Right lobe of liver (tissue), 6 donors: Measurements from ENCODE around the gene ITGB1. TPM values are rescaled to one million over a fixed set of nuclear protein-coding genes. Genes with fewer than 3 reads are reported as not detected.

Experiments
- ATAC-seq, 4 donors: fragments of 200-7000 bp; cut with Tn5 transposase; one replicate each; pipeline ENCODE4 v1.9.1; 2020; ENCODE audit warnings: mild to moderate bottlenecking in 4 of 4, moderate library complexity in 4 of 4
- DNase-seq, 3 donors: peaks; one replicate each; pipeline ENCODE4 v3.0.0-alpha.2; 2020
- H3K27ac ChIP-seq, 3 donors: fragments of 200-600 bp; one replicate each; pipeline ENCODE4 v1.8.0; 2022
- H3K27me3 ChIP-seq, 2 donors: fragments of 200-600 bp; one replicate each; pipeline ENCODE4 v1.8.0; 2022
- H3K36me3 ChIP-seq, 4 donors: fragments of 200-600 bp; sonication (generic) in 1 of 4; one replicate each; pipeline versions ENCODE4 v1.5.1 to v1.8.0; 2017 to 2022; ENCODE audit warnings: control low read depth in 1 of 4
- H3K4me1 ChIP-seq, 4 donors: fragments of 200-600 bp; sonication (generic) in 1 of 4; one replicate each; pipeline versions ENCODE4 v1.5.1 to v1.8.0; 2017 to 2022; ENCODE audit warnings: control low read depth in 1 of 4
- H3K4me3 ChIP-seq, 3 donors: fragments of 200-600 bp; one replicate each; pipeline ENCODE4 v1.8.0; 2022
- H3K9me3 ChIP-seq, 4 donors: fragments of 200-600 bp; sonication (generic) in 1 of 4; one replicate each; pipeline versions ENCODE4 v1.5.1 to v1.8.0; 2017 to 2022; ENCODE audit warnings: control low read depth in 1 of 4
- POLR2A ChIP-seq: fragments of 450-650 bp; IDR thresholded peaks from one replicate; pipeline ENCODE4 v1.6.1; 2017; ENCODE audit warnings: antibody characterized with exemption, mild to moderate bottlenecking
- WGBS: methylation state at CpG from one replicate; pipeline ENCODE4 v1.1.6; 2018; ENCODE audit warnings: low coverage, low lambda C conversion rate; ENCODE audit not compliant: insufficient coverage; ENCODE audit errors: missing lambda C conversion rate; 5-methylcytosine and 5-hydroxymethylcytosine counted together
- intact Hi-C, 2 donors: fragments of 100-400 bp; cut with DNase I; formaldehyde crosslinking; loops; one replicate each; pipeline versions ENCODE4 v1.11.2 to v1.14.1; 2022
- total RNA-seq, 6 experiments: library from RNA; depleted of rRNA in 2 of 6; stranded (reverse); fragments of >200 nt in 2 of 6; fragmentation: NEBNext Ultra II Directional in 3 of 6; extraction: Animal tissue kit (Norgen Biotek cat#: 25700) in 3 of 6; gene quantifications; one replicate each; pipeline versions ENCODE4 v1.1.0 to v1.2.4, GENCODE V29; 2016 to 2023
- TF ChIP-seq, protein P1 (sequence below), 4 donors: fragments of 200-600 bp in 3 of 4; fragments of 450-650 bp in 1 of 4; IDR thresholded peaks; one replicate each; pipeline versions ENCODE4 v1.5.1 to v1.8.0; 2016 to 2022; ENCODE audit warnings: antibody characterized with exemption in 4 of 4, mild to moderate bottlenecking in 2 of 4
- donor health status: DM: no; HTN: yes; CAD: no.
- donor health status: DM: no; HTN: no; CAD: no.
- donor health status: DM: no; HTN: no; CAD: no.
- donor health status: DM: no; HTN: yes; CAD: no.
- donor health status: DM: no; HTN: yes; CAD: no.

ITGB1 gene
- total RNA-seq, 6 experiments from 2014 or later, result 120 to 301 (median 239) TPM

GRCh38 chr10:32941357-32941756 lies 16.7 kb downstream of the ITGB1 start:
- 50% methylated on average over 2 of the region's 2 CpGs for WGBS
- intact Hi-C loops, result no loop called here
- no peak for TF ChIP-seq POLR2A
- TF ChIP-seq, protein P1, sequence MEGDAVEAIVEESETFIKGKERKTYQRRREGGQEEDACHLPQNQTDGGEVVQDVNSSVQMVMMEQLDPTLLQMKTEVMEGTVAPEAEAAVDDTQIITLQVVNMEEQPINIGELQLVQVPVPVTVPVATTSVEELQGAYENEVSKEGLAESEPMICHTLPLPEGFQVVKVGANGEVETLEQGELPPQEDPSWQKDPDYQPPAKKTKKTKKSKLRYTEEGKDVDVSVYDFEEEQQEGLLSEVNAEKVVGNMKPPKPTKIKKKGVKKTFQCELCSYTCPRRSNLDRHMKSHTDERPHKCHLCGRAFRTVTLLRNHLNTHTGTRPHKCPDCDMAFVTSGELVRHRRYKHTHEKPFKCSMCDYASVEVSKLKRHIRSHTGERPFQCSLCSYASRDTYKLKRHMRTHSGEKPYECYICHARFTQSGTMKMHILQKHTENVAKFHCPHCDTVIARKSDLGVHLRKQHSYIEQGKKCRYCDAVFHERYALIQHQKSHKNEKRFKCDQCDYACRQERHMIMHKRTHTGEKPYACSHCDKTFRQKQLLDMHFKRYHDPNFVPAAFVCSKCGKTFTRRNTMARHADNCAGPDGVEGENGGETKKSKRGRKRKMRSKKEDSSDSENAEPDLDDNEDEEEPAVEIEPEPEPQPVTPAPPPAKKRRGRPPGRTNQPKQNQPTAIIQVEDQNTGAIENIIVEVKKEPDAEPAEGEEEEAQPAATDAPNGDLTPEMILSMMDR (IDR thresholded peaks at IDR 0.05), result no peak
- no peak for ATAC-seq
- no peak for DNase-seq
- H3K4me3 ChIP-seq, result no peak overlapping the region
- H3K27ac ChIP-seq, result no peak overlapping the region
- H3K27me3 ChIP-seq, result no peaks in the 10 kb centered on the region
- no peaks in the 10 kb centered on the region for H3K9me3 ChIP-seq
- H3K4me1 ChIP-seq, result peaks cover 0 to 39% (median 17%) of the 10 kb centered on the region in 4 donors
- H3K36me3 ChIP-seq, result no peaks in the 10 kb centered on the region

- intact Hi-C loops, result no loop called here
- Histone ChIP-seq H3K4me3 (no peak overlapping the region), H3K9me3 (no peaks in the 10 kb centered on the region), H3K27ac (no peak overlapping the region), H3K27me3 (no peaks in the 10 kb centered on the region), H3K4me1 (peaks cover 0 to 33% (median 17%) of the 10 kb centered on the region in 4 donors), H3K36me3 (no peaks in the 10 kb centered on the region)
- 86% methylated on average over 10 of the region's 10 CpGs for WGBS
- ATAC-seq (peak in 1 of 4 donors; percentile 42), DNase-seq (no peak)
- TF ChIP-seq, protein P1 (IDR thresholded peaks at IDR 0.05), result no peak
- TF ChIP-seq POLR2A, result no peak
Observed at GRCh38 chr10:32940321-32941301, 17.4 kb downstream of the ITGB1 start.

DNA sequence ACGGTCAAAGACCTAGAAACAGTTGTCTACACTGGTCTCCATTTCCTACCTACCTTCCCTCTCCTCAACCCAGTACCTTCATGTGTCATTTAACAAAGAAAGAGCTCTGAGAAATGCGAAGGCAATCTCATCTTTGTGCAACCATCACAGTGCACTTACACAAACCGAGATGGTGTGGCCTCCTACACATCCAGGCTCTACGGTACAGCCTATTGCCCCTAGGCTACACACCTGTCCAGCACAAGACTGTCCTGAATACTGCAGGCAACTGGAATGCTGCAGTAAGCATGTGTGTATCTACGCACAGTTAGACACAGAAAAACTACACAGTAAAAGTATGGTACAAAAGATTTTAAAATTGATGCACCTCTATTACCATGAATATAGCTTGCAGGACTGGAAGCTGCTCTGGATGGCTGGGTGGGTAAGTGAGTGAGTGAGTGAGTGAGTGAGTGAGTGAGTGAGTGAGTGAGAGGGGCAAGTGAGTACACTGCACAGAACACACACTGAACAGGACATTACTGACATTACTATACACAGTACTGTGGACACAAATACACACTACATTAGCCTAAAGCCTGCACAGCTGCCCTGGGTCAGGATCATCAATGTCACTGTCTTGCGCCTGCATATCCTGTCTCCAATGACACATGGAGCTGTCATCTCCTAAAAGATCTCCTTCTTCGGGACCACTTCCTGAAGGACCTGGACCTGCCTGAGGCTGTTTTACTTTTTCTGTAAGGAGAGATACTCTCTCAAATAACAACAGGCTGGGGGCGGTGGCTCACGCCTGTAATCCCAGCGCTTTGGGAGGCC lies 18.5 kb downstream of the ITGB1 start:
- no peak overlapping the region for H3K27ac ChIP-seq
- ATAC-seq (no peak), DNase-seq (no peak)
- peaks cover 0 to 8% (median 3%) of the 10 kb centered on the region in 4 donors for H3K36me3 ChIP-seq
- no peaks in the 10 kb centered on the region for H3K27me3 ChIP-seq
- no peak for TF ChIP-seq POLR2A
- TF ChIP-seq, protein P1 (IDR thresholded peaks at IDR 0.05), result no peak
- WGBS, result 93% methylated on average over 7 of the region's 10 CpGs
- no peaks in the 10 kb centered on the region for H3K9me3 ChIP-seq
- intact Hi-C loops, result no loop called here
- no peak overlapping the region for H3K4me3 ChIP-seq
- peaks cover 0 to 33% (median 17%) of the 10 kb centered on the region in 4 donors for H3K4me1 ChIP-seq

DNA sequence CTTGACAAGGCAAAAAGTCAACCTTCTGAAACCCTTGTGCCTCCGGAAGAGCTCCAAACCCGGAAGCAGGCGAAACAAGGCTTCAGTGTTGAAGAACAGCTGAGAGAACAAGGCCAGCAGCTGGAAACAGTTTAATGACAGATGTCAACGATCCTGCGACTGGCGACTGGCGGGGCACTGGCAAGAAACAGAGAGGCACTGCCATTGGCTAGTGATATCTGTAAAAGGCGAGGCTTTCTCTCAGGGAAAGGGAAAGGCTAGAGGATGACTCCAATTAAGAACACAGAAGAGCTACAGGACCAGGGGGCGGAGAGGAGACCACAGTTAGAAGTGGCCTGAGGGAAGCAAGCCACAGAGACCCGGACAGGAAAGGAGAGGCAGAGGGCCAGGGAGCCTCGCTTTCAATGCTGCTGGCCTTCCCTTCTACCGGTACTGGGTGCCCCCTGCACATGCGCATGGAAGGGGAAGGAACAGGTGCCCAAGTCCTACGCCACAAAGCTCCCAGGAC lies 19.4 kb downstream of the ITGB1 start:
- H3K27me3 ChIP-seq, result no peaks in the 10 kb centered on the region
- H3K9me3 ChIP-seq, result no peaks in the 10 kb centered on the region
- H3K4me3 ChIP-seq, result no peak overlapping the region
- 38% methylated on average over 9 of the region's 14 CpGs for WGBS
- peak; percentile 49 to 62 (median 52) for ATAC-seq
- peaks cover 0 to 11% (median 4%) of the 10 kb centered on the region in 4 donors for H3K36me3 ChIP-seq
- TF ChIP-seq, protein P1 (IDR thresholded peaks at IDR 0.05), result no peak
- TF ChIP-seq POLR2A, result no peak
- intact Hi-C loops, result no loop called here
- peak overlapping the region in 2 of 3 donors; percentile 25 to 41 for H3K27ac ChIP-seq
- DNase-seq, result no peak
- H3K4me1 ChIP-seq, result peaks cover 0 to 26% (median 17%) of the 10 kb centered on the region in 4 donors
